ENCODE data around the gene PLS3.

Gene PLS3

GRCh38 chrX:115689931-115690330 is 129.0 kb downstream of the PLS3 start:
- DNase-seq (ENCODE audit: extremely low read depth in 1 of 2, low read depth in 1 of 2) = no peak

- peak in 1 of 2 donors; percentile 4 for DNase-seq (ENCODE audit: extremely low read depth in 1 of 2, low read depth in 1 of 2)
Measured at GRCh38 chrX:115690511-115691216, 129.7 kb downstream of the PLS3 start.

- no peak for DNase-seq (ENCODE audit: extremely low read depth in 1 of 2, low read depth in 1 of 2)
Measured at GRCh38 chrX:115693476-115693875, 132.5 kb downstream of the PLS3 start.

- no peak for DNase-seq (ENCODE audit: extremely low read depth in 1 of 2, low read depth in 1 of 2)
Measured at GRCh38 chrX:115694028-115694427, 133.1 kb downstream of the PLS3 start.

- DNase-seq (ENCODE audit: extremely low read depth in 1 of 2, low read depth in 1 of 2) = no peak
Measured at GRCh38 chrX:115696039-115696438, 135.1 kb downstream of the PLS3 start.

- no peak for DNase-seq (ENCODE audit: extremely low read depth in 1 of 2, low read depth in 1 of 2)
Measured at GRCh38 chrX:115696939-115697338, 136.0 kb downstream of the PLS3 start.

GRCh38 chrX:115697806-115698205 is 136.8 kb downstream of the PLS3 start:
- no peak for DNase-seq (ENCODE audit: extremely low read depth in 1 of 2, low read depth in 1 of 2)
